Effector memory CD4-positive, alpha-beta T cell (primary cell): ENCODE results near the gene PRSS38.

ENCODE experiments used
- DNase-seq, 3 donors: peaks; one replicate each; pipeline ENCODE4 v3.0.0-alpha.2; 2020
- H3K27ac ChIP-seq: 2 replicates; pipeline ENCODE4 v1.7.0; 2013; ENCODE audit warnings: mild to moderate bottlenecking, low read length, moderate library complexity; ENCODE audit not compliant: insufficient read depth, poor library complexity, severe bottlenecking
- H3K27me3 ChIP-seq: replicated peaks from 2 replicates; pipeline ENCODE4 v1.7.0; 2013; ENCODE audit warnings: mild to moderate bottlenecking, low read length; ENCODE audit not compliant: insufficient read depth, control insufficient read depth, poor library complexity, severe bottlenecking
- H3K36me3 ChIP-seq: 2 replicates; pipeline ENCODE4 v1.7.0; 2013; ENCODE audit warnings: mild to moderate bottlenecking, low read length, moderate library complexity; ENCODE audit not compliant: control insufficient read depth, insufficient read depth
- H3K4me1 ChIP-seq: 2 replicates; pipeline ENCODE4 v1.7.0; 2013; ENCODE audit warnings: low read length, mild to moderate bottlenecking; ENCODE audit not compliant: control insufficient read depth, insufficient read depth, poor library complexity, severe bottlenecking
- H3K4me3 ChIP-seq: 2 replicates; pipeline ENCODE4 v1.7.0; 2013; ENCODE audit warnings: low read length, low read depth, mild to moderate bottlenecking; ENCODE audit not compliant: insufficient read depth, poor library complexity, severe bottlenecking
- H3K9me3 ChIP-seq: 2 replicates; pipeline ENCODE4 v1.7.0; 2013; ENCODE audit warnings: mild to moderate bottlenecking, low read length, moderate library complexity; ENCODE audit not compliant: control insufficient read depth
- total RNA-seq, 3 donors: gene quantifications; one replicate each; lab custom pipeline; 2026; lab: John Stamatoyannopoulos, UW

The PRSS38 gene
- total RNA-seq = 0 reads per million in 3 donors

GRCh38 chr1:227815468-227816409, at the start of gene PRSS38:
Gene PRSS38, plus strand, starts transcription at chr1:227815675. Its CDS starts 42 bp downstream, at chr1:227815717.
- Histone ChIP-seq H3K27me3 (no peaks in the 10 kb centered on the region), H3K4me1 (no peaks in the 10 kb centered on the region), H3K36me3 (no peaks in the 10 kb centered on the region), H3K4me3 (no peak within 1 kb of the TSS), H3K9me3 (no peaks in the 10 kb centered on the region), H3K27ac (no peak within 1 kb of the TSS)
- no peak for DNase-seq

- Histone ChIP-seq H3K27ac (peak overlapping the region; percentile 57), H3K4me1 (peaks cover 60% of the 10 kb centered on the region)
Measured at GRCh38 chr1:227766015-227766634, 49.4 kb upstream of the PRSS38 start.

GRCh38 chr1:227766653-227767277, 48.7 kb upstream of the PRSS38 start:
- no peak for DNase-seq
- peaks cover 7% of the 10 kb centered on the region for H3K36me3 ChIP-seq
- peak overlapping the region; percentile 27 for H3K4me3 ChIP-seq
- H3K9me3 ChIP-seq = no peaks in the 10 kb centered on the region
- peaks cover 53% of the 10 kb centered on the region for H3K4me1 ChIP-seq
- H3K27me3 ChIP-seq = no peaks in the 10 kb centered on the region
- no peak overlapping the region for H3K27ac ChIP-seq

More at GRCh38 chr1:227766015-227766634, 49.4 kb upstream of the PRSS38 start:
- peak; percentile 57 to 75 (median 74) for DNase-seq
- no peaks in the 10 kb centered on the region for H3K27me3 ChIP-seq
- H3K4me3 ChIP-seq = peak overlapping the region; percentile 27
- H3K36me3 ChIP-seq = peaks cover 7% of the 10 kb centered on the region
- H3K9me3 ChIP-seq = no peaks in the 10 kb centered on the region

GRCh38 chr1:227767401-227768124, 47.9 kb upstream of the PRSS38 start:
- Histone ChIP-seq H3K4me1 (peaks cover 46% of the 10 kb centered on the region), H3K27me3 (no peaks in the 10 kb centered on the region), H3K27ac (no peak overlapping the region), H3K4me3 (no peak overlapping the region), H3K9me3 (no peaks in the 10 kb centered on the region), H3K36me3 (peaks cover 7% of the 10 kb centered on the region)
- no peak for DNase-seq

- H3K36me3 ChIP-seq = peaks cover 7% of the 10 kb centered on the region
- H3K9me3 ChIP-seq = no peaks in the 10 kb centered on the region
- H3K4me1 ChIP-seq = peaks cover 41% of the 10 kb centered on the region
- H3K4me3 ChIP-seq = no peak overlapping the region
- H3K27me3 ChIP-seq = no peaks in the 10 kb centered on the region
- no peak overlapping the region for H3K27ac ChIP-seq
- no peak for DNase-seq
Measured at GRCh38 chr1:227768125-227768439, 47.4 kb upstream of the PRSS38 start.

- H3K4me3 ChIP-seq = no peak overlapping the region
- H3K4me1 ChIP-seq = peaks cover 35% of the 10 kb centered on the region
- peaks cover 7% of the 10 kb centered on the region for H3K36me3 ChIP-seq
- H3K27ac ChIP-seq = no peak overlapping the region
- no peaks in the 10 kb centered on the region for H3K9me3 ChIP-seq
- no peaks in the 10 kb centered on the region for H3K27me3 ChIP-seq
- no peak for DNase-seq
Measured at GRCh38 chr1:227768640-227769039, 46.8 kb upstream of the PRSS38 start.

GRCh38 chr1:227769047-227769935, 46.2 kb upstream of the PRSS38 start:
- H3K4me3 ChIP-seq = no peak overlapping the region
- H3K9me3 ChIP-seq = no peaks in the 10 kb centered on the region
- peaks cover 29% of the 10 kb centered on the region for H3K4me1 ChIP-seq
- DNase-seq = no peak
- H3K27me3 ChIP-seq = no peaks in the 10 kb centered on the region
- H3K27ac ChIP-seq = no peak overlapping the region
- H3K36me3 ChIP-seq = peaks cover 7% of the 10 kb centered on the region

- Histone ChIP-seq H3K27ac (no peak overlapping the region), H3K27me3 (no peaks in the 10 kb centered on the region), H3K9me3 (no peaks in the 10 kb centered on the region), H3K4me1 (peaks cover 22% of the 10 kb centered on the region), H3K4me3 (no peak overlapping the region), H3K36me3 (peaks cover 7% of the 10 kb centered on the region)
- no peak for DNase-seq
Measured at GRCh38 chr1:227769936-227770494, 45.5 kb upstream of the PRSS38 start.

- peaks cover 14% of the 10 kb centered on the region for H3K4me1 ChIP-seq
- no peak for DNase-seq
- H3K27ac ChIP-seq = no peak overlapping the region
- H3K36me3 ChIP-seq = peaks cover 7% of the 10 kb centered on the region
- no peaks in the 10 kb centered on the region for H3K27me3 ChIP-seq
- H3K9me3 ChIP-seq = no peaks in the 10 kb centered on the region
- no peak overlapping the region for H3K4me3 ChIP-seq
Measured at GRCh38 chr1:227770812-227771211, 44.7 kb upstream of the PRSS38 start.
